ENCODE data around the gene SPATC1L.
A peak's percentile ranks its signal among the peaks of the same experiment; 100 is the strongest.
"Not testable (repeated sequence)": the region's sequence is repeated elsewhere in the genome, so short reads cannot be mapped to it uniquely, and the experiment has no call there.

Gene SPATC1L

DNA sequence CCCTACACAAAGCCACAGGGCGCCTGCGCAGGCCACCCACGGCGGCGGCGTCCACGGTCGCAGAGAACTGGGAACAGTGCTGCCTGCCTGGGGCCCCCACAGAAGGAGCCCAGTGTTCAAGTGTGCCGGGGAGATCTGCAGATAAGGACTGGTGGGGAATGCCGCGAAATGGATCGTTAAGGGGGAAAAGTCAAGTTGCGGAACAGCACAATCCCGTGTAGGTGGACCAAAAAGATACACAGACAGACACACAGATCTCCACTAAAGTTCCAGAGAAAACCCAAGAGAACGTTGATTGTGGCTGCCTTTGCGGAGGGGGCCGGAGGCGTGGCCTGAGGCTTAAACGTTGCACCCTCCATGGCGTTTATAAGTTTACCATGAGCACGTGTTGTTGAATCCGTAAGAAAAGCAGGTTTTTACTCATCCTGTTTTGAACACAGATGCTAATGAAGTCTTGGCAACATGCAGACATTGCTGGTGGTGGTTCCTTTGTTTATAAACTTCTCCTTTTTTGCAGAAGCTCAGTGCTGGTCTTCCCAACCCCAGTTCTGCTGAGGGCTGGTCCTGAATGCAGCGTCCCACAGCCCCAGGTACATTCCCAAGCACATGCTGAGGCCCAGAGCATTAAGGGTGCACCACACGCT, 4.1 kb downstream of the SPATC1L start:
- Histone ChIP-seq H3K36me3 (ENCODE audit: control insufficient read depth, insufficient read depth, low read length) (peaks cover 5% of the 10 kb centered on the region; the same call in 1 of the 2 replicates), H3K4me3 (ENCODE audit: low read depth, low read length) (no peak overlapping the region), H3K4me1 (ENCODE audit: control insufficient read depth, insufficient read depth, low read length) (peaks cover 21% of the 10 kb centered on the region), H3K27me3 (ENCODE audit: control insufficient read depth, insufficient read depth, low read length) (no peaks in the 10 kb centered on the region), H3K27ac (ENCODE audit: low read depth, low read length) (0 out of 2 replicates have a peak overlapping the region, but pooled peaks have one; percentile 34), H3K9ac (ENCODE audit: low read length) (no peak overlapping the region), H3K9me3 (ENCODE audit: control insufficient read depth, insufficient read depth, low read depth, low read length) (peaks cover 3% of the 10 kb centered on the region; the same call in 1 of the 2 replicates)

DNA sequence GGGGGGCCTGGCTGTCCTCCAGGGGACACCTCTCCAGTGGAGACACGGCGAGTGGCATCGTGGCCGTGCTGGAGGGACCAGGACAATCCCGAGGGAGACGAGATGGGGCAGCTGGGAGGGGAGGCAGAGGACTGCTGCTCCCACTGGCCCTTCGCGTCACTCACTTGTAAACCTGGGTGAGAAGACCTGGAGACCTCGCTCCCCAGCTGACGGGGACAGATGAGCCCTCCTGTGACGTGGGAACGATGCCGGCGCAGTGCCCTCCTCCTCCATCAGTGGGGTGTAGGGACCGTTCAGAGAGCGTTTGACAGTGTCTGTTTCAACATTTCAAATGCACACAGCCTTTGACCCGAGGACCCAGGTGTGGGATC, 4.6 kb downstream of the SPATC1L start:
- Histone ChIP-seq H3K4me3 (ENCODE audit: low read depth, low read length) (no peak overlapping the region), H3K27ac (ENCODE audit: low read depth, low read length) (0 out of 2 replicates have a peak overlapping the region, but pooled peaks have one; percentile 34), H3K27me3 (ENCODE audit: control insufficient read depth, insufficient read depth, low read length) (no peaks in the 10 kb centered on the region)

GRCh38 chr21:46178961-46179360, 5.3 kb downstream of the SPATC1L start:
- no peak overlapping the region for H3K27ac ChIP-seq (ENCODE audit: low read depth, low read length)
- H3K4me3 ChIP-seq (ENCODE audit: low read depth, low read length) = no peak overlapping the region
- H3K27me3 ChIP-seq (ENCODE audit: control insufficient read depth, insufficient read depth, low read length) = no peaks in the 10 kb centered on the region
- peaks cover 5% of the 10 kb centered on the region; the same call in 1 of the 2 replicates for H3K36me3 ChIP-seq (ENCODE audit: control insufficient read depth, insufficient read depth, low read length)
- peaks cover 21% of the 10 kb centered on the region for H3K4me1 ChIP-seq (ENCODE audit: control insufficient read depth, insufficient read depth, low read length)
- H3K9me3 ChIP-seq (ENCODE audit: control insufficient read depth, insufficient read depth, low read depth, low read length) = peaks cover 3% of the 10 kb centered on the region; the same call in 1 of the 2 replicates
- no peak overlapping the region for H3K9ac ChIP-seq (ENCODE audit: low read length)

More for the DNA sequence above, 4.6 kb downstream of the SPATC1L start:
- Histone ChIP-seq H3K36me3 (ENCODE audit: control insufficient read depth, insufficient read depth, low read length) (peaks cover 5% of the 10 kb centered on the region; the same call in 1 of the 2 replicates), H3K9ac (ENCODE audit: low read length) (no peak overlapping the region), H3K9me3 (ENCODE audit: control insufficient read depth, insufficient read depth, low read depth, low read length) (peaks cover 3% of the 10 kb centered on the region; the same call in 1 of the 2 replicates), H3K4me1 (ENCODE audit: control insufficient read depth, insufficient read depth, low read length) (peaks cover 21% of the 10 kb centered on the region)

GRCh38 chr21:46176443-46177129, 7.7 kb downstream of the SPATC1L start:
- H3K4me1 ChIP-seq (ENCODE audit: control insufficient read depth, insufficient read depth, low read length) = peaks cover 15% of the 10 kb centered on the region

GRCh38 chr21:46173573-46173972, 10.7 kb downstream of the SPATC1L start:
- H3K4me3 ChIP-seq (ENCODE audit: low read depth, low read length) = no peak overlapping the region
- peaks cover 3% of the 10 kb centered on the region; the same call in 1 of the 2 replicates for H3K9me3 ChIP-seq (ENCODE audit: control insufficient read depth, insufficient read depth, low read depth, low read length)
- H3K27ac ChIP-seq (ENCODE audit: low read depth, low read length) = no peak overlapping the region
- H3K4me1 ChIP-seq (ENCODE audit: control insufficient read depth, insufficient read depth, low read length) = no peaks in the 10 kb centered on the region
- H3K27me3 ChIP-seq (ENCODE audit: control insufficient read depth, insufficient read depth, low read length) = no peaks in the 10 kb centered on the region
- peaks cover under 1% of the 10 kb centered on the region; the same call in 1 of the 2 replicates for H3K36me3 ChIP-seq (ENCODE audit: control insufficient read depth, insufficient read depth, low read length)
- H3K9ac ChIP-seq (ENCODE audit: low read length) = no peak overlapping the region

More at GRCh38 chr21:46176443-46177129, 7.7 kb downstream of the SPATC1L start:
- not testable (repeated sequence) for H3K27ac ChIP-seq (ENCODE audit: low read depth, low read length); H3K36me3 ChIP-seq (ENCODE audit: control insufficient read depth, insufficient read depth, low read length); H3K4me3 ChIP-seq (ENCODE audit: low read depth, low read length); H3K27me3 ChIP-seq (ENCODE audit: control insufficient read depth, insufficient read depth, low read length); H3K9me3 ChIP-seq (ENCODE audit: control insufficient read depth, insufficient read depth, low read depth, low read length); H3K9ac ChIP-seq (ENCODE audit: low read length)

GRCh38 chr21:46172863-46173528, 11.3 kb downstream of the SPATC1L start:
- Histone ChIP-seq H3K36me3 (ENCODE audit: control insufficient read depth, insufficient read depth, low read length) (peaks cover 6% of the 10 kb centered on the region), H3K9me3 (ENCODE audit: control insufficient read depth, insufficient read depth, low read depth, low read length) (peaks cover 3% of the 10 kb centered on the region; the same call in 1 of the 2 replicates), H3K27ac (ENCODE audit: low read depth, low read length) (no peak overlapping the region), H3K4me1 (ENCODE audit: control insufficient read depth, insufficient read depth, low read length) (no peaks in the 10 kb centered on the region), H3K4me3 (ENCODE audit: low read depth, low read length) (no peak overlapping the region), H3K9ac (ENCODE audit: low read length) (no peak overlapping the region), H3K27me3 (ENCODE audit: control insufficient read depth, insufficient read depth, low read length) (no peaks in the 10 kb centered on the region)

DNA sequence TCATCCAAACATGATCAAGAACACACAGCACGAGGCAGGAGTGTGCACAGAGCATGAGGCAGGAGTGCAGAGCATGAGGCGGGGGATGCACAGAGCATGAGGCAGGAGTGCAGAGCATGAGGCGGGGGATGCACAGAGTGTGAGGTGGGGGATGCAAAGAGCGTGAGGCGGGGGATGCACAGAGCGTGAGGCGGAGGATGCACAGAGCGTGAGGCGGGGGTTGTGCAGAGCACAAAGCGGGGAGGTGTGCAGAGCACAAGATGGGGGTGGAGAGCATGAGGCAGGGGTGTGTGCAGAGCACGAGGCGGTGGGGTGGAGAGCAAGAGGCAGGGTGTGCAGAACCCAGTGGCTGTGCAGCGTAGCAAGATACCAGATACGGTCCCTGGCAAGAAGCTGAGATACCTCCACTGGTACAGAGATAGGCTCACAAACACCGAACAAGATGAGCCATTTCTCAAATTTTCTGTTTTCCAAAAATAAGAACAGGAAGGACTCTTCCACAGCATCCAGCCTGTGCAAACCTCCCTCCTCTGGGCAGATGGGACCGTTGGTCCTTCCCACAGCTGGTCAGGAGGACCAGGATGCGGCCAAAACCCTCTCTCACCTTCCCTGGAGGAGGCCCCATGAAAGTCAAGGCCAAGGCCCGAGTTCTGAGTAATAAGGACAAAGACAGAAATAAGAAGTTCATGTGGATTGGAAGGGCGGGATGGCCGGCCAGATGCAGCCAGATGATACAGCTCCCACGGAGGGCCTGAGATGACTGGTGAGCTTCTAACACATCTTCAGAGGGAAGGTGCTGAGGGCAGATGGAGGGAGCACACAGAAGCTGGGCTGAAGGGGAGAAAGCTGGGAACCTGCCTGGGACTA, 12.0 kb downstream of the SPATC1L start:
- H3K9me3 ChIP-seq (ENCODE audit: control insufficient read depth, insufficient read depth, low read depth, low read length) = no peaks in the 10 kb centered on the region; the same call in 1 of the 2 replicates
- H3K4me3 ChIP-seq (ENCODE audit: low read depth, low read length) = no peak overlapping the region
- no peaks in the 10 kb centered on the region for H3K4me1 ChIP-seq (ENCODE audit: control insufficient read depth, insufficient read depth, low read length)
- no peak overlapping the region for H3K9ac ChIP-seq (ENCODE audit: low read length)
- H3K27ac ChIP-seq (ENCODE audit: low read depth, low read length) = no peak overlapping the region
- no peaks in the 10 kb centered on the region for H3K27me3 ChIP-seq (ENCODE audit: control insufficient read depth, insufficient read depth, low read length)
- peaks cover 9% of the 10 kb centered on the region for H3K36me3 ChIP-seq (ENCODE audit: control insufficient read depth, insufficient read depth, low read length)

DNA sequence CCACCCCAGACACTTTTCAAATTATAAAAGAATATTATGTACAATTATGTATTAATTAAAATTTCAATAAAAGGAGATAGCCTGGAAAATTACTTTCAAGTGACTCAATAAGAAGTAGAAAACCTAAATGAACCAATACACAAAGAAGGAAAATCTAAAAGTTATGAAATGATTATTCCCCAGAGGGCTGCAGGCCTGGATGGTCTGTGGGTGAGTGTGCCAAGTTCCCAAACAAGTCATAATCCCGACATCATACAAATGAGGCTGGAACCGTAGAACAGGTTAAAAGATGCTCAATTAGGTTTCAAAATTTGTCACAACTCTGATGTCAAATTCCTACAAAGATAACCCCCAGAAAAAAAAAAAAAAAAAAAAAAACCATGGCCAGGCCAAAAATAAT, 12.7 kb downstream of the SPATC1L start:
- Histone ChIP-seq H3K36me3 (ENCODE audit: control insufficient read depth, insufficient read depth, low read length) (peaks cover 9% of the 10 kb centered on the region), H3K4me1 (ENCODE audit: control insufficient read depth, insufficient read depth, low read length) (no peaks in the 10 kb centered on the region), H3K9ac (ENCODE audit: low read length) (no peak overlapping the region), H3K27ac (ENCODE audit: low read depth, low read length) (no peak overlapping the region), H3K9me3 (ENCODE audit: control insufficient read depth, insufficient read depth, low read depth, low read length) (no peaks in the 10 kb centered on the region; the same call in 1 of the 2 replicates), H3K4me3 (ENCODE audit: low read depth, low read length) (no peak overlapping the region), H3K27me3 (ENCODE audit: control insufficient read depth, insufficient read depth, low read length) (no peaks in the 10 kb centered on the region)

GRCh38 chr21:46170436-46171193, 13.6 kb downstream of the SPATC1L start:
- not testable (repeated sequence) for H3K9me3 ChIP-seq (ENCODE audit: control insufficient read depth, insufficient read depth, low read depth, low read length); H3K36me3 ChIP-seq (ENCODE audit: control insufficient read depth, insufficient read depth, low read length); H3K4me1 ChIP-seq (ENCODE audit: control insufficient read depth, insufficient read depth, low read length); H3K27ac ChIP-seq (ENCODE audit: low read depth, low read length); H3K9ac ChIP-seq (ENCODE audit: low read length); H3K27me3 ChIP-seq (ENCODE audit: control insufficient read depth, insufficient read depth, low read length); H3K4me3 ChIP-seq (ENCODE audit: low read depth, low read length)
